ENCODE results near the gene GIPC3.
A peak's percentile ranks its signal among the peaks of the same experiment; 100 is the strongest.

Gene GIPC3

GRCh38 chr19:3593156-3593555 is 7.9 kb downstream of the GIPC3 start:
- no peaks in the 10 kb centered on the region for H3K27me3 Mint-ChIP-seq
- H3K4me3 Mint-ChIP-seq: no peak overlapping the region
- DNase-seq (no peak), ATAC-seq (replicated peaks) (no peak)
- peaks cover 3 to 4% of the 10 kb centered on the region in 2 donors for H3K36me3 Mint-ChIP-seq
- H3K27ac Mint-ChIP-seq: peak overlapping the region; percentile 11
- H3K4me1 Mint-ChIP-seq: peaks cover 0 to 5% of the 10 kb centered on the region in 2 donors
- H3K9me3 Mint-ChIP-seq: no peaks in the 10 kb centered on the region

DNA sequence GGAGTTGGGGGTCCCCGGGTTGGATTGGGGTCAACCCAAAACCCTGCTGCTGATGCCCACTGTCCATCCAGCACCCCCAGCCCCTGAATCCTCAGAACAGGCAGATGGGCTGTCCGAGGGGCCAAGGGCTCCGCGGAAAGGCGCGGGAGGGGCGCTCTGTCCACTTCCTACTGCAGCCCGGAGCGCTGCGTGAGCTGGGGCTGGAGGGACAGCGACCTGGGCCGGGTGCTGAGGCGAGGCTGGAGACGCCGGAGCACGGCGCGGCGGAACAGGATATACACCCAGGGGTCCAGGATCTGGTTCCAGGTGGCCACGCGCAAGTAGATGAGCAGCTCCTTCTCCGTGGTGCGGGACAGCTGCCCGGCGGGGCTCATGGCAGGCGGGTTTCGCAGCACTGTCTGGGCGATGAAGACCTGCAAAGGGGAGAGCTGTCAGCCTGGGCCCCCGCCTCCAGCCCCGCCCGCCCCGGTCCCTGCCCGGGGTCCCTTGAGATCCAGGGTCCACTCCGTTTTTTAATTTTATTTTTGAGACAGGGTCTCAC is 10.3 kb downstream of the GIPC3 start:
- no peaks in the 10 kb centered on the region for H3K27me3 Mint-ChIP-seq
- ATAC-seq (replicated peaks): no peak
- no peak overlapping the region for H3K4me3 Mint-ChIP-seq
- H3K9me3 Mint-ChIP-seq: no peaks in the 10 kb centered on the region
- H3K27ac Mint-ChIP-seq: no peak overlapping the region
- peaks cover 6% of the 10 kb centered on the region in 2 donors for H3K36me3 Mint-ChIP-seq
- H3K4me1 Mint-ChIP-seq: peaks cover 0 to 5% of the 10 kb centered on the region in 2 donors
- DNase-seq: no peak

GRCh38 chr19:3599776-3600187 is 14.5 kb downstream of the GIPC3 start:
- Mint-ChIP-seq H3K9me3 (no peaks in the 10 kb centered on the region), H3K36me3 (peaks cover 3 to 4% of the 10 kb centered on the region in 2 donors), H3K4me3 (no peak overlapping the region), H3K27ac (no peak overlapping the region), H3K27me3 (no peaks in the 10 kb centered on the region), H3K4me1 (peaks cover 0 to 2% of the 10 kb centered on the region in 2 donors)
- DNase-seq (no peak), ATAC-seq (replicated peaks) (no peak)

- Mint-ChIP-seq H3K9me3 (no peaks in the 10 kb centered on the region), H3K4me3 (no peak overlapping the region), H3K27me3 (no peaks in the 10 kb centered on the region), H3K4me1 (peaks cover 0 to 2% of the 10 kb centered on the region in 2 donors), H3K27ac (no peak overlapping the region), H3K36me3 (peaks cover 3 to 4% of the 10 kb centered on the region in 2 donors)
- DNase-seq (no peak), ATAC-seq (replicated peaks) (no peak)
Observed at GRCh38 chr19:3601021-3601420, 15.7 kb downstream of the GIPC3 start.

DNA sequence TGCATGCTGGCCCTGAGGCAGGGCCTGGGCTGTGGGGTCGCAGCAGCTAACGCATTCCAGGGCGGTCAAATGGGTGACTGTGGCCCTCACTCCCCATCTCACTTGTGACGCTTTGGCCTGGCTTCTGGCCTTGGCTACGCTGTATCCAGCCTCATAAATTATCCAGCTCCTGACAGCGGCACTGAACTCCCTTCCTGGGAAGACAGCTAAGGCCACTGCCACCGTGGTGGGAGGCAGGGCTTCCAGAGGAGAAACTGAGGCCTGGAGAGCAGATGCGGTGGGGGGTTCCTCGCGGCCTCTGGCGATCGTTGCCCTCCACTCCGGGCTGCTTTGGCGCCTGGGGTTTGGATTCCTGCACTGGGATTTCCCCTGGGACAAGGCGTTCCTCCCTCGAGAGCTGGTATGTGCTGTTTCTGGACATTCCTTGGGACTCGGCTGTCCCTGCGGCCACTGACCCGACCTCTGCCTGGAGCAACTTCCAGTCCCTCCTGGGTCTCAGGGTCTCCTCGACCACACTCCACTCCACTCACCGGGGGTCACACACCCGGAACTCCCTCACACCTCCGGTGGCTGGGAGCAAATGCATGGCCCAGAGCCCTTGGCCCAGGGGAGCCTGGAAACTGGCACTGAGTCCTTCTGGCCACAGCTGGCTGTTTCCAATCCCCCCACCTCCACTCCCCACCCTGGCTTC is 18.0 kb downstream of the GIPC3 start:
- peaks cover 13% of the 10 kb centered on the region in 2 donors for H3K4me1 Mint-ChIP-seq
- H3K4me3 Mint-ChIP-seq: no peak overlapping the region
- no peaks in the 10 kb centered on the region for H3K27me3 Mint-ChIP-seq
- DNase-seq (no peak), ATAC-seq (replicated peaks) (no peak)
- H3K9me3 Mint-ChIP-seq: peaks cover 0 to 2% of the 10 kb centered on the region in 2 donors
- no peak overlapping the region for H3K27ac Mint-ChIP-seq
- peaks cover 5 to 7% of the 10 kb centered on the region in 2 donors for H3K36me3 Mint-ChIP-seq

GRCh38 chr19:3604227-3604986 is 19.1 kb downstream of the GIPC3 start:
- H3K4me1 Mint-ChIP-seq: peaks cover 13 to 15% of the 10 kb centered on the region in 2 donors
- DNase-seq: no peak
- peaks cover 5 to 7% of the 10 kb centered on the region in 2 donors for H3K36me3 Mint-ChIP-seq
- H3K27me3 Mint-ChIP-seq: no peaks in the 10 kb centered on the region
- H3K27ac Mint-ChIP-seq: peak overlapping the region; percentile 31
- peak; percentile 31 to 39 for ATAC-seq (replicated peaks)
- no peak overlapping the region for H3K4me3 Mint-ChIP-seq
- peaks cover 0 to 2% of the 10 kb centered on the region in 2 donors for H3K9me3 Mint-ChIP-seq

DNA sequence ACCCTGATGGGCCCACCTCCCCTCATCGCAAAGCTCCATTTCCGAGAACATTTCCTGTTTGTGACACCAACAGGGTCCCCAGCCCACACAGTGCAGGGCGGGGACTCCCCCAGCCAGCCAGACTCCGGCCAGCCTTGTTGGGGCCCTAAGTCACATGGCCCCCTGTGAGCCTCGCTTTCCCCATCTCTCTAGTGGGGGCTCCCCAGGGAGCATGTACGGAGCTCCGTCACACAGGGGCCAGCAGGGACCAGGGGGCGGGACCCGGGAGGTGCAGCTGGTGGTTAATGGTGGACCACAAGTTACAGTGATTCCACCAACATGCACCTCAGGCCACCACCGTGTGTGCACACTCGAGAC is 19.7 kb downstream of the GIPC3 start:
- DNase-seq: peak; percentile 43
- no peak overlapping the region for H3K27ac Mint-ChIP-seq
- H3K4me1 Mint-ChIP-seq: peaks cover 13 to 18% of the 10 kb centered on the region in 2 donors
- no peaks in the 10 kb centered on the region for H3K27me3 Mint-ChIP-seq
- peak; percentile 64 to 74 for ATAC-seq (replicated peaks)
- H3K9me3 Mint-ChIP-seq: peaks cover 0 to 2% of the 10 kb centered on the region in 2 donors
- no peak overlapping the region for H3K4me3 Mint-ChIP-seq
- peaks cover 7 to 10% of the 10 kb centered on the region in 2 donors for H3K36me3 Mint-ChIP-seq

DNA sequence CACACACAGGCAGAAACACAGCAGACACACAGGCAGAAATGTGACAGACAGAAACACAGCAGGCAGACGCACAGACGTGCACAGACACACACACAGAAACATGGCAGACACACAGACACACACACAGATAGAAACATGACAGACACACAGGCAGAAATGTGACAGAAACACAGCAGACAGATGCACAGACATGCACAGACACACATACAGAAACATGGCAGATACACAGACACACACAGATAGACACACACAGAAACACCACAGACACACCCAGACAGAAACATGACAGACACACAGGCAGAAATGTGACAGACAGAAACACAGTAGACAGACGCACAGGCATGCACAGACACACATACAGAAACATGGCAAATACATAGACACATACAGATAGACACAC is 20.1 kb downstream of the GIPC3 start:
- H3K27ac Mint-ChIP-seq: no peak overlapping the region
- H3K9me3 Mint-ChIP-seq: peaks cover 0 to 2% of the 10 kb centered on the region in 2 donors
- DNase-seq (no peak), ATAC-seq (replicated peaks) (no peak)
- peaks cover 16 to 22% of the 10 kb centered on the region in 2 donors for H3K4me1 Mint-ChIP-seq
- H3K36me3 Mint-ChIP-seq: peaks cover 8 to 11% of the 10 kb centered on the region in 2 donors
- H3K4me3 Mint-ChIP-seq: no peak overlapping the region
- H3K27me3 Mint-ChIP-seq: no peaks in the 10 kb centered on the region

GRCh38 chr19:3605770-3606169 is 20.5 kb downstream of the GIPC3 start:
- Mint-ChIP-seq H3K36me3 (peaks cover 8 to 15% of the 10 kb centered on the region in 2 donors), H3K4me3 (no peak overlapping the region), H3K27me3 (no peaks in the 10 kb centered on the region)

GRCh38 chr19:3606174-3606689 is 21.0 kb downstream of the GIPC3 start:
- Mint-ChIP-seq H3K4me1 (peaks cover 16 to 28% of the 10 kb centered on the region in 2 donors), H3K36me3 (peaks cover 8 to 16% of the 10 kb centered on the region in 2 donors), H3K27me3 (no peaks in the 10 kb centered on the region), H3K4me3 (no peak overlapping the region), H3K27ac (no peak overlapping the region), H3K9me3 (peaks cover 0 to 2% of the 10 kb centered on the region in 2 donors)
- DNase-seq (no peak), ATAC-seq (replicated peaks) (peak; percentile 45 to 48)

More at GRCh38 chr19:3605770-3606169, 20.5 kb downstream of the GIPC3 start:
- DNase-seq (no peak), ATAC-seq (replicated peaks) (no peak)
- Mint-ChIP-seq H3K27ac (no peak overlapping the region), H3K4me1 (peaks cover 16 to 26% of the 10 kb centered on the region in 2 donors), H3K9me3 (peaks cover 0 to 2% of the 10 kb centered on the region in 2 donors)

DNA sequence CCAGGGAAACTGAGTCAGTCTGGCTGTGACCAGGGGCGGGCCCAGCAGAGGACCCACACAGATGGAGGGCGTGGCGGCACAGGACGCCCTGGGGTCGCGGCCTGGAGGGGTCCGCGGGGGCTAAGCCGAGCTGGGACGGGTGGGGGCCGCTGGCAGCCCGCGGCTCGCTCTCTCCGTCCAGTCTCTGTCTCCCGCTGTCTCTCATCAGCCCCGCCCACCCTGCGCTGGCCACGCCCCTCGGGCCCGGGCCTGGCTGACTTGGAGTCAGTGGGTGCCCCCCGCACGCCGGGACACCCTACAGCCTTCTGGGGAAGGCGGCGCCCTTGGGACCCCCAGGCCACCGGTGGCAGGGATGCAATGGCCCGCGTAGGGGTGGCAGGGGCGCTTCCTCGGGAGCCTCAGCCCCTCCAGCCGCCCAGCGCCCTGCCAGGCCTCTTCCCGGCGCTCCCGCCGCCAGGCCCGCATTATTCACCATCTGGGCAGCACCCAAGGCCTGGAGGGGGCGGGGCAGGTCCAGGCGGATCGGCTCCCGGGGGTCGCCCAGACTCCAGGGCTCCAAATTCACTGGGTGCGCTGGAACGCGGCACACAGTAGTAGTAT is 21.5 kb downstream of the GIPC3 start, which contains the start of gene TBXA2R:
Gene TBXA2R, minus strand, starts transcription at position 186 of the 600 bp plus-strand sequence. CDS start 6,241 bp downstream, outside the sequence.
- ATAC-seq (replicated peaks): peak; percentile 59 to 64
- Mint-ChIP-seq H3K36me3 (peaks cover 10 to 17% of the 10 kb centered on the region in 2 donors), H3K4me1 (peaks cover 16 to 28% of the 10 kb centered on the region in 2 donors), H3K4me3 (peak within 1 kb of the TSS in 1 of 2 donors; percentile 62), H3K27ac (no peak within 1 kb of the TSS), H3K9me3 (peaks cover 0 to 2% of the 10 kb centered on the region in 2 donors), H3K27me3 (no peaks in the 10 kb centered on the region)
- peak; percentile 44 for DNase-seq

DNA sequence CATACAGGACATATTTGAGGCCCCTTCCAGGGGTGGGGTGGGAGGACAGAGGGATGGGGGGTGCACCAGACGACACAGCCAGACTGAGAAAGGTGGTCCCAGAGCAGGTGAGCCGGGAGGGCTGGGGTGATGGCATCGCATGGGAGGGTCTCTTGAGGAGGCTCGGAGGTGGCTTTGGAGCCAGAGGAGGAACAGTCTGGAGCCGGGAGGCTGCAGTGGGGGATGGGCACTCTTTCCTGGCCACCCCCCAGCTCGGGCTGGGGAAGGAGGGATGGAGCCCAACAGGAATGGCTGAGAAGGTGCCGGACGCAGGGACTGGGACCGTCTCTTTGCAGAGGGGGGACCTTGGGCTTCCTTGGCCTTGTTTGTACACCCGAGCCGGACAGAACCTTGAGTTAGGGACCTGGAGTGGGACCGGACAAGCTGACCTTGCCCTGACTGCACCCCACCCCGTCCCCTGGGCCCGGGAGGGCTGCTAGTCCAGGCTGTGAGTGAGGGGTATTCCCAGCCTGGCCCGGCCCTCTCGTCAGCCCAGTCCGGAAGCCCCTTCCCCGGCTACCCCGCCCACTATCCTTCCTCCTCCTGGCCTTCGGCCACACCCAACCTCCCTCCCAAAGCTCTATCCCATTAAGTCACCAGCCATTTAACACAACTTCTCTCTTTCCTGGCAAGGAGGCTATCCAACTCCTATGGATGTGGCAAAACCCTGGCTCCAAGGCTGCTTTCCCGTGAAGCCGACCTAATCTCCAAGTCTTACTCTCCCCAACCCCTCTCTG is 22.2 kb downstream of the GIPC3 start:
- DNase-seq: no peak
- peak overlapping the region in 1 of 2 donors; percentile 62 for H3K4me3 Mint-ChIP-seq
- peaks cover 16 to 28% of the 10 kb centered on the region in 2 donors for H3K4me1 Mint-ChIP-seq
- H3K36me3 Mint-ChIP-seq: peaks cover 16 to 23% of the 10 kb centered on the region in 2 donors
- peaks cover 0 to 2% of the 10 kb centered on the region in 2 donors for H3K9me3 Mint-ChIP-seq
- H3K27me3 Mint-ChIP-seq: no peaks in the 10 kb centered on the region
- no peak for ATAC-seq (replicated peaks)
- no peak overlapping the region for H3K27ac Mint-ChIP-seq

DNA sequence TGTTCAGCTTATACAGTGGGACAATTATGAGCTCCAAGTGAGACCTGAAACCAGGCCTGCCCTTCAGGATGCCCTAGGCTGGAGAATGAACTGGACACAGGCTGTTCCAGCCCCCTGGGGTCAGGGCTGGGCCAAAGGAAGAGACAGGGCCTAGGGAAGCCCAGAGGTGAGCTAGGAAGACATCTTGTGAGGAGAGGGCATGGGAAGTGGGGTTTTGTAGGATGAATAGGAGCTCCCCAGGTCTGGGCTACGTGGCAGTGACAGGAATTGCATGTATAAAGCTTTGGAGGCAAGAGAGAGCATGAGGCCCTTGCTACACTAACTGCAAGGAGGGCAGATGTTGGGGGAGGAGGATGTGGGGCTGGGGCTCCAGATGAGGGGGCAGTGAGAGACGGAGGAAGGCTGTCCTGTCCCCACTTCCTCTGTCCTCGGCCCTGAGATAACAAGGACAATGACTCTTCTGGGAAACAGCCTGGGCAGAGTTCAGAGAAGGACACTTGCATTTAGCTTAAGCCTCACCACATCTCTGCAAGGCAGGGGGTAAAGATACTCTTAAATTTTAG is 22.9 kb downstream of the GIPC3 start:
- Mint-ChIP-seq H3K27me3 (no peaks in the 10 kb centered on the region), H3K27ac (no peak overlapping the region), H3K9me3 (peaks cover 0 to 2% of the 10 kb centered on the region in 2 donors), H3K4me1 (peaks cover 16 to 28% of the 10 kb centered on the region in 2 donors), H3K36me3 (peaks cover 18 to 25% of the 10 kb centered on the region in 2 donors), H3K4me3 (peak overlapping the region in 1 of 2 donors; percentile 54)
- ATAC-seq (replicated peaks) (no peak), DNase-seq (no peak)
